ENCODE measurements around the gene QRICH2. TPM values are rescaled to one million over a fixed set of nuclear protein-coding genes. Genes with fewer than 3 reads are reported as not detected.

Gene QRICH2
- total and polyA plus RNA-seq, 9 of the 15 experiments (the other 6 are each of a cell fraction or from before 2014, with no cell fraction given): 0.03 to 1.6 (median 0.81) TPM

GRCh38 chr17:76278952-76279741, 28.9 kb downstream of the QRICH2 start (continued):
- no peak for TF ChIP-seq RREB1 (CRISPR knock-in tag; IDR thresholded peaks at IDR 0.05)
- peak; percentile 95 for TF ChIP-seq CC2D1A (IDR thresholded peaks at IDR 0.05)
- no peak for TF ChIP-seq ZFP36 (IDR thresholded peaks at IDR 0.05; ENCODE audit: low read depth, low read length, partially characterized antibody)
- TF ChIP-seq NEUROD1 (IDR thresholded peaks at IDR 0.05; ENCODE audit: borderline replicate concordance, low read depth, low read length, partially characterized antibody): no peak
- no peak for TF ChIP-seq ZNF23 (CRISPR knock-in tag; IDR thresholded peaks at IDR 0.05)
- TF ChIP-seq ZKSCAN8 (CRISPR knock-in tag; IDR thresholded peaks at IDR 0.05): no peak
- TF ChIP-seq HDGF (IDR thresholded peaks at IDR 0.05): 0 out of 2 replicates have a peak, but pooled peaks have one; percentile 44
- no peak for TF ChIP-seq KDM5B (IDR thresholded peaks at IDR 0.05; ENCODE audit: insufficient replicate concordance, low read depth, low read length)
- TF ChIP-seq FIP1L1 (IDR thresholded peaks at IDR 0.05; ENCODE audit: low read depth, low read length, poor library complexity, severe bottlenecking): no peak
- TF ChIP-seq GTF2F1 (IDR thresholded peaks at IDR 0.05; ENCODE audit: low read depth, low read length): no peak
- TF ChIP-seq HES1 (IDR thresholded peaks at IDR 0.05; ENCODE audit: low read depth): no peak
- peak; percentile 61 for TF ChIP-seq NFIC (IDR thresholded peaks at IDR 0.05)
- TF ChIP-seq ZNF133 (CRISPR knock-in tag; IDR thresholded peaks at IDR 0.05): no peak
- no peak for TF ChIP-seq HIVEP1 (CRISPR knock-in tag; IDR thresholded peaks at IDR 0.05)
- no peak for TF ChIP-seq POLR2AphosphoS2 (IDR thresholded peaks at IDR 0.05; ENCODE audit: low read length)
- peak; percentile 32; the same call in 1 of the 2 replicates for TF ChIP-seq CTBP1 (IDR thresholded peaks at IDR 0.05; ENCODE audit: borderline replicate concordance)
- TF ChIP-seq KAT8 (IDR thresholded peaks at IDR 0.05; ENCODE audit: low read depth): no peak
- TF ChIP-seq STAT5A (IDR thresholded peaks at IDR 0.05; ENCODE audit: borderline replicate concordance, low read length): no peak
- no peak for TF ChIP-seq SETDB1 (IDR thresholded peaks at IDR 0.05; ENCODE audit: low read length)
- peak; percentile 80 for TF ChIP-seq RB1 (IDR thresholded peaks at IDR 0.05; ENCODE audit: low read depth)
- TF ChIP-seq FOSL1 (tag; conservative IDR thresholded peaks at IDR 0.05): no peak
- TF ChIP-seq EP400 (IDR thresholded peaks at IDR 0.05): no peak
- peak; percentile 99 for TF ChIP-seq SMC3 (conservative IDR thresholded peaks at IDR 0.05; ENCODE audit: insufficient read depth, low read depth, low read length)
- TF ChIP-seq RBM15 (IDR thresholded peaks at IDR 0.05; ENCODE audit: insufficient read depth, low read length): no peak
- TF ChIP-seq SIN3B (IDR thresholded peaks at IDR 0.05; ENCODE audit: low read depth): 0 out of 2 replicates have a peak, but pooled peaks have one; percentile 27

Data from K562 (cell line).